Right lobe of liver (tissue), 4 donors: ENCODE data around the gene UBE2O.

ENCODE experiments used
- POLR2A ChIP-seq: fragments of 450-650 bp; IDR thresholded peaks from one replicate; pipeline ENCODE4 v1.6.1; 2017; ENCODE audit warnings: antibody characterized with exemption, mild to moderate bottlenecking
- TF ChIP-seq, protein P1 (sequence below), 4 donors: fragments of 200-600 bp in 3 of 4; fragments of 450-650 bp in 1 of 4; IDR thresholded peaks; one replicate each; pipeline versions ENCODE4 v1.5.1 to v1.8.0; 2016 to 2022; ENCODE audit warnings: antibody characterized with exemption in 4 of 4, mild to moderate bottlenecking in 2 of 4
- donor health status: DM: no; HTN: no; CAD: no.
- donor health status: DM: no; HTN: no; CAD: no.
- donor health status: DM: no; HTN: yes; CAD: no.

DNA sequence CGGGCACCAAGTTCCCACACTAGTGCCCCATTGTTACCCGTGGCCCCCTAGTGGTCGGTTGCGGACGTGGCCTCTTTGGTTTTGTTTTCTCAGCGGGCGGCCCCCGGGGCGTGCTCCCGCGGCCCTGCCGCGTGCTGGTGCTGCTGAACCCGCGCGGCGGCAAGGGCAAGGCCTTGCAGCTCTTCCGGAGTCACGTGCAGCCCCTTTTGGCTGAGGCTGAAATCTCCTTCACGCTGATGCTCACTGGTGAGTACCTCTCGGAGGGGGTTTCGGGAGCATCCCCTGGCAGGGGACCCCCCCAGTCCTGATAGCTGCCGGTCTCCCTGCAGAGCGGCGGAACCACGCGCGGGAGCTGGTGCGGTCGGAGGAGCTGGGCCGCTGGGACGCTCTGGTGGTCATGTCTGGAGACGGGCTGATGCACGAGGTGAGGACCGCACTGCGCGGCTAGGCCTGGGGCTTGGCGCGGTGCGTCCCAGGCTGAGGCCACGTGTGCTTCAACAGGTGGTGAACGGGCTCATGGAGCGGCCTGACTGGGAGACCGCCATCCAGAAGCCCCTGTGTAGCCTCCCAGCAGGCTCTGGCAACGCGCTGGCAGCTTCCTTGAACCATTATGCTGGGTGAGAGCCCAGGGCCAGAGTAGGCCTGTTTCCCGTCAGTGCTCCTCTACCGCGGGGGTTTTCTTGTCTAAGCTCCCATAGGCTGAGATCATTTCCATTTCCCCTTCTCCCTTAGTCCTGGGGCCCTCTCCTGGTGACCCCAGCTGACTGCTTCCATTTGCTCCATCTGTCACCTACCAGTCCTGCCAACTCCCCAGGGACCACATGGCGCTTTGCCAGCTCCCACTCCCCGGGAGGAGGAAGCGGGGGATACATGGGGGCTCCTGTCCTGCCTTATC, 66.8 kb downstream of the UBE2O start:
- TF ChIP-seq, protein P1, sequence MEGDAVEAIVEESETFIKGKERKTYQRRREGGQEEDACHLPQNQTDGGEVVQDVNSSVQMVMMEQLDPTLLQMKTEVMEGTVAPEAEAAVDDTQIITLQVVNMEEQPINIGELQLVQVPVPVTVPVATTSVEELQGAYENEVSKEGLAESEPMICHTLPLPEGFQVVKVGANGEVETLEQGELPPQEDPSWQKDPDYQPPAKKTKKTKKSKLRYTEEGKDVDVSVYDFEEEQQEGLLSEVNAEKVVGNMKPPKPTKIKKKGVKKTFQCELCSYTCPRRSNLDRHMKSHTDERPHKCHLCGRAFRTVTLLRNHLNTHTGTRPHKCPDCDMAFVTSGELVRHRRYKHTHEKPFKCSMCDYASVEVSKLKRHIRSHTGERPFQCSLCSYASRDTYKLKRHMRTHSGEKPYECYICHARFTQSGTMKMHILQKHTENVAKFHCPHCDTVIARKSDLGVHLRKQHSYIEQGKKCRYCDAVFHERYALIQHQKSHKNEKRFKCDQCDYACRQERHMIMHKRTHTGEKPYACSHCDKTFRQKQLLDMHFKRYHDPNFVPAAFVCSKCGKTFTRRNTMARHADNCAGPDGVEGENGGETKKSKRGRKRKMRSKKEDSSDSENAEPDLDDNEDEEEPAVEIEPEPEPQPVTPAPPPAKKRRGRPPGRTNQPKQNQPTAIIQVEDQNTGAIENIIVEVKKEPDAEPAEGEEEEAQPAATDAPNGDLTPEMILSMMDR (IDR thresholded peaks at IDR 0.05), result peak; percentile 79 to 91 (median 82)
- no peak for TF ChIP-seq POLR2A
